Pancreas (tissue), 10 donors: Measurements from ENCODE around the gene CLCN1. TPM values are rescaled to one million over a fixed set of nuclear protein-coding genes. Genes with fewer than 3 reads are reported as not detected.

ENCODE experiments used
- ATAC-seq, 4 donors: fragments of 200-7000 bp; cut with Tn5 transposase; one replicate each; pipeline versions ENCODE4 v1.8.0 to v1.9.1; 2020; ENCODE audit warnings: mild to moderate bottlenecking in 4 of 4, moderate library complexity in 4 of 4
- DNase-seq, 6 donors: peaks; one replicate each; pipeline ENCODE4 v3.0.0-alpha.2; 2020
- FAIRE-seq: peaks from 2 replicates; lab custom pipeline; 2012; peaks lifted over from hg19 to GRCh38; lab: Jason Lieb, UNC
- H3K27ac ChIP-seq, 4 donors: fragments of 200-600 bp; sonication (generic); 1 replicate in 3 of 4; 2 replicates in 1 of 4; pipeline versions ENCODE4 v1.5.0 to v1.8.0; 2020
- H3K27me3 ChIP-seq, 4 donors: fragments of 200-600 bp; one replicate each; pipeline ENCODE4 v1.8.0; 2021
- H3K36me3 ChIP-seq, 3 donors: fragments of 200-600 bp; sonication (generic) in 1 of 3; one replicate each; pipeline versions ENCODE4 v1.5.0 to v1.8.0; 2020 to 2021
- H3K4me1 ChIP-seq, 3 donors: fragments of 200-600 bp; one replicate each; pipeline ENCODE4 v1.8.0; 2021
- H3K4me3 ChIP-seq, 4 donors: fragments of 200-600 bp; sonication (generic) in 2 of 4; one replicate each; pipeline versions ENCODE4 v1.5.0 to v1.8.0; 2020 to 2021
- H3K9me3 ChIP-seq, 4 donors: fragments of 200-600 bp; one replicate each; pipeline ENCODE4 v1.8.0; 2021
- WGBS, 2 donors: extraction: QIAGEN DNeasy Blood & Tissue Kit; methylation state at CpG; one replicate each; pipeline ENCODE4 v1.1.7; 2013; 5-methylcytosine and 5-hydroxymethylcytosine counted together
- intact Hi-C, 3 donors: fragments of 100-400 bp; cut with DNase I; formaldehyde crosslinking; loops; one replicate each; pipeline versions ENCODE4 v1.11.1 to v1.14.2; 2022
- polyA plus RNA-seq, 2 donors: library from polyadenylated mRNA; stranded (reverse); fragments of 200-250 nt; gene quantifications; one replicate each; pipeline ENCODE4 v1.2.3, GENCODE V29; 2013
- total RNA-seq, 6 donors: library from RNA; stranded (reverse); fragmentation: NEBNext Ultra II Directional in 4 of 6; extraction: Animal tissue kit (Norgen Biotek cat#: 25700) in 4 of 6; gene quantifications; one replicate each; pipeline versions ENCODE4 v1.2.1 to v1.2.4, GENCODE V29; 2021 to 2023
- TF ChIP-seq, protein P1 (sequence below), 4 donors: fragments of 200-600 bp; sonication (generic) in 3 of 4; IDR thresholded peaks; one replicate each; pipeline versions ENCODE4 v1.5.0 to v1.8.0; 2021; ENCODE audit warnings: antibody characterized with exemption in 4 of 4
- donor health status: healthy with polysubstance abuse.
- donor health status: DM: no; HTN: no; CAD: no; lungs with moderate emphysema.
- donor health status: DM: no; HTN: no; CAD: no.
- donor health status: control.
- donor health status: control.
- donor health status: Bipolar disorder and iron deficiency.
- donor health status: DM: yes; HTN: yes; CAD: no.
- donor health status: DM: no; HTN: no; CAD: no.
- donor health status: DM: no; HTN: no; CAD: no.
- donor health status: DM: yes; HTN: yes; CAD: no.

Gene CLCN1
- total and polyA plus RNA-seq, 8 donors: 0.05 to 0.06 TPM; not detected in 6

DNA sequence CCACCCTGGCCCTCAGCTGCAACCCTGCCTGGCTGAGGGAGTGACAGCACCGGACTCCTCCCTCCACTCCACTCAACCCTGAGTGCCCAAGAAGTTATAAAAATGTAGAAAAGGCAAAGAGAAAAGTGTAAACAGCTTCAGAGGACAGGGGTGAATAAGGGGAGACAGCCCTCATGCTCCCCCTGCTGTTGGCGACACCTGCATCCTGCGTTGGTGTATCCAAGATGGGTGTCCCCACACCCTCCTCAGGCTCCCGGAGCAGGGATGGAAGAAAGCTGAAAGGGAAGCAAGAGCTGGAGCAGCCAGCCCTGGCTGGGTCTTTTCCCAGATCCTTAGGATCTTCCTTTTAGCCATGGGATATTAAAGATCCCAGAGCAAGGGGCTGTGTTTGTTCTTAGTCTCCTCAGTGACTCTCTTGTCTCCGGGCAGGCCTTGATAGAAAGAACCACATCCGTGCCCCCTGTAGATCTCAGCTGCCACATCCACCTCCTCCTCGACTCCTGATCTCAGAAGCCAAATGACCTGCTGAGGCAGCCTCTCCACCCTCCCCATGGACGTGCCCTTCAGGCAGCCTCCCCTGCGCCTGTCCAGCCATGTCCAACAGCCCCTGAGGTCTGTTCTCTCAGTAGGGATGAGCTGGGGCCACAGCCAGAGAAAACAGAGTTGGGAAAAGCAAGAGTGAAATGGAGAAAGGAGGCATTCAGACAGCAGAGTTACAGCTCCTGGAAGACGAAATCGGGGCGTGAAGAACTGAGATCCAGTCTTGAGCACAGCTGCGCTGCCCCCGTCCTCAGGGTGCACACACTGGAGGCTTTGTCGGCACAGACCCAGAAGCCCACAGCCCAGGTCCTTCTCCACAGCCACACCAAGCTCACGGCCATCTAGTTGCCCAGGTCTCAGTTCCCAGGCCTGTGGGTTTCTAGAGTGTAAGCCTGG is 39.8 kb downstream of the CLCN1 start:
- ATAC-seq: no peak
- FAIRE-seq: no peak
- WGBS, 2 donors: 77 to 82% methylated on average over 16 of the region's 16 CpGs
- TF ChIP-seq, protein P1, sequence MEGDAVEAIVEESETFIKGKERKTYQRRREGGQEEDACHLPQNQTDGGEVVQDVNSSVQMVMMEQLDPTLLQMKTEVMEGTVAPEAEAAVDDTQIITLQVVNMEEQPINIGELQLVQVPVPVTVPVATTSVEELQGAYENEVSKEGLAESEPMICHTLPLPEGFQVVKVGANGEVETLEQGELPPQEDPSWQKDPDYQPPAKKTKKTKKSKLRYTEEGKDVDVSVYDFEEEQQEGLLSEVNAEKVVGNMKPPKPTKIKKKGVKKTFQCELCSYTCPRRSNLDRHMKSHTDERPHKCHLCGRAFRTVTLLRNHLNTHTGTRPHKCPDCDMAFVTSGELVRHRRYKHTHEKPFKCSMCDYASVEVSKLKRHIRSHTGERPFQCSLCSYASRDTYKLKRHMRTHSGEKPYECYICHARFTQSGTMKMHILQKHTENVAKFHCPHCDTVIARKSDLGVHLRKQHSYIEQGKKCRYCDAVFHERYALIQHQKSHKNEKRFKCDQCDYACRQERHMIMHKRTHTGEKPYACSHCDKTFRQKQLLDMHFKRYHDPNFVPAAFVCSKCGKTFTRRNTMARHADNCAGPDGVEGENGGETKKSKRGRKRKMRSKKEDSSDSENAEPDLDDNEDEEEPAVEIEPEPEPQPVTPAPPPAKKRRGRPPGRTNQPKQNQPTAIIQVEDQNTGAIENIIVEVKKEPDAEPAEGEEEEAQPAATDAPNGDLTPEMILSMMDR (IDR thresholded peaks at IDR 0.05): no peak
- Histone ChIP-seq H3K27me3 (peaks cover 0 to under 1% (median 0%) of the 10 kb centered on the region in 4 donors), H3K27ac (no peak overlapping the region), H3K36me3 (no peaks in the 10 kb centered on the region), H3K4me1 (no peaks in the 10 kb centered on the region), H3K9me3 (no peaks in the 10 kb centered on the region), H3K4me3 (no peak overlapping the region)
- intact Hi-C loops: no loop called here
- DNase-seq: no peak

DNA sequence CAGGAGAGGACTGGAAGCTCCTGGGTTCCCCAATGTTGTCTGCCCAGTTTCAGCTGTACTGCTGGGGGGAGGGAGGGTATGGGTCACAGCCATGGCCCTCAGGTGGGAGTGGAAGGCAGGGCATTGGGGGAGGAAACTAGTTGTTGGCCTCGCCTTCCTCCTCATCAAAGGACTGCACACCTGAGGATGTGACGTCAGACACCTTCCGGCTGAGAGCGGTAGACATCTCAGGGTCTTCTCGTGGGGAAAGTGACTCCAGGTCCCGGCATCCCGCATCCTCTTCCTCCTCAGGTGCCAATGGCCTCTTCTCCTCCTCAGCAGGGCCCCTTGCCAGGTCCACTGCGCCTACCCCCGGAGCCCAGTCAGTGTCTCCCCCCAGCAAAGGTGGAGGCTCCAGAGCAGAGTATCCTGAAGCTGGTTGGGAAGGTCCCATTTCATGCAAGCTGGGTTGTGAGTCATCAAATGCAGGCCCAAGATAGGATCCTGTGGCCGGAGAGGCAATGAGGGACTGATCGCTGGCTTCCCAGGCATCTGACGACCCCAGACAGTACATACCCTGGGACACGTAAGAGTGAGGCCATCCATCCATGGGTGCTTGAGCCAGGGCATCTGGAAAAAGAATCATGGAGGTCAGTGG is 40.6 kb downstream of the CLCN1 start:
- Histone ChIP-seq H3K36me3 (no peaks in the 10 kb centered on the region), H3K9me3 (no peaks in the 10 kb centered on the region), H3K27me3 (peaks cover 0 to 3% (median 0%) of the 10 kb centered on the region in 4 donors), H3K27ac (no peak overlapping the region), H3K4me3 (no peak overlapping the region), H3K4me1 (no peaks in the 10 kb centered on the region)
- intact Hi-C loops: no loop called here
- 85 to 92% methylated on average over 13 of the region's 13 CpGs for WGBS, 2 donors
- ATAC-seq (no peak), DNase-seq (no peak), FAIRE-seq (no peak)
- TF ChIP-seq, protein P1 (IDR thresholded peaks at IDR 0.05): no peak

DNA sequence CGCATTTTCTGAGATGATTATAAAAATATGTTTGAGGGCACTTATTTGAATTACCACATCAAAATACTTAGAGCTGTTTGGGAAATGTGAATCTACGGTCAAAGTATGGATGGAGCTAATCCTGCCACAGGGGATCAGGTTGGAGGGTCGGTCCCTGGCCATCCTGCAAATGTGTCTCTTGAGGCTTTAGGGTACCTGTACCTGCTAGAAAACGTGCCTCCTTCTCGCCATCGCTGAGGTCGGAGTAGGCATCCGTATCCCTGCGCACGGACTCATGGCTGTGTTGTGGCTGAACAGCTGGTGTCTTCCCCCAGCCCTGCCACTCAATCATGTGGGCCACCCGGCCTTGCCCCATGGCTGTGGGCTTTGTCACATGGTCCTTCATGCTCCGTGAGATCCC is 42.7 kb downstream of the CLCN1 start:
- peaks cover 0 to 10% (median 3%) of the 10 kb centered on the region in 4 donors for H3K27me3 ChIP-seq
- no peak overlapping the region for H3K27ac ChIP-seq
- intact Hi-C loops: no loop called here
- no peaks in the 10 kb centered on the region for H3K4me1 ChIP-seq
- no peaks in the 10 kb centered on the region for H3K36me3 ChIP-seq
- H3K4me3 ChIP-seq: no peak overlapping the region
- FAIRE-seq: no peak
- TF ChIP-seq, protein P1 (IDR thresholded peaks at IDR 0.05): no peak
- no peak for DNase-seq
- ATAC-seq: no peak
- 72 to 80% methylated on average over 12 of the region's 12 CpGs for WGBS, 2 donors
- H3K9me3 ChIP-seq: no peaks in the 10 kb centered on the region

DNA sequence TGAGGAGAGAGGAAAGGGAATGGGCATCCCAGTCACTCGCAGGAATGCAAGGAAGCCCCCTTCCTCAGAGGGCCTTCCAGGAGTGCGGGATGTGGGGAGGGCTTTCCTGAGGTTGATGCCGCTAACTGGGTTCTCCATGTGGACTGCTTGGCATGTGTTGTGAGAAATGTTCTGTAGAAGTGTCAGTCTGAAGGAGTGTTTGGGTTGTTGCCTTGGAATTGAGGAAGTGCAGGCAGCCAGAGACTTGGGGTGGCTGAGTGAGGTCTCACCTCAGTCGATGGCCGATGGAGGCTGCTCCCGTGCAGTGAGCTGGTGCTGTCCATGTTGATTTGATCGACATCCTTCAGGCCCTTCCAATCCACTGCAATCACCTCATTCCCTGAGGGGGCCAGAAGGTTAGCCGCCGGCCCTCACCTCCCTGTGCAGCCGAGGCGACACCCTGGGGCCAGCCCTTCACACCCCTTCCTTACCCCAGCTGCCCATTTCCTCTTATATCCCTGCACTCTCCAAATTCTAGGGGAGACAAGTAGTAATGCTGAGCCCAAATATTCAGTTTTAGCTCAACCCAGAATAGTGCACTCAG is 44.0 kb downstream of the CLCN1 start:
- Histone ChIP-seq H3K27ac (no peak overlapping the region), H3K36me3 (no peaks in the 10 kb centered on the region), H3K4me3 (no peak overlapping the region), H3K9me3 (no peaks in the 10 kb centered on the region), H3K27me3 (peaks cover 0 to 11% (median 3%) of the 10 kb centered on the region in 4 donors), H3K4me1 (no peaks in the 10 kb centered on the region)
- TF ChIP-seq, protein P1 (IDR thresholded peaks at IDR 0.05): no peak
- DNase-seq (no peak), ATAC-seq (no peak), FAIRE-seq (no peak)
- intact Hi-C loops: no loop called here
- WGBS, 2 donors: 67 to 79% methylated on average over 11 of the region's 11 CpGs
